Gastrocnemius medialis (tissue), 4 donors: Measurements from ENCODE around the gene DHRSX. TPM values are rescaled to one million over a fixed set of nuclear protein-coding genes. Genes with fewer than 3 reads are reported as not detected.

Source experiments
- ATAC-seq, 2 donors: fragments of 150-250 bp; one replicate each; pipeline ENCODE4 v1.9.1; 2016
- DNase-seq, 2 donors: peaks; one replicate each; pipeline ENCODE4 v3.0.0-alpha.2; 2019
- H3K27ac ChIP-seq, 4 donors: fragments of 200-600 bp; sonication (generic); 1 replicate in 1 of 4; 2 replicates in 3 of 4; pipeline ENCODE4 v1.5.1; 2016 to 2018; ENCODE audit warnings: mild to moderate bottlenecking in 2 of 4, moderate library complexity in 1 of 4
- H3K27me3 ChIP-seq, 3 donors: fragments of 200-600 bp; sonication (generic) in 2 of 3; 1 replicate in 1 of 3; 2 replicates in 2 of 3; pipeline versions ENCODE4 v1.5.1 to v1.6.0; 2016 to 2019; ENCODE audit warnings: mild to moderate bottlenecking in 1 of 3, moderate library complexity in 1 of 3
- H3K36me3 ChIP-seq, 2 donors: fragments of 200-600 bp; sonication (generic) in 1 of 2; one replicate each; pipeline ENCODE4 v1.5.1; 2017 to 2018
- H3K4me1 ChIP-seq, 2 donors: fragments of 200-600 bp; sonication (generic) in 1 of 2; one replicate each; pipeline ENCODE4 v1.5.1; 2016 to 2017; ENCODE audit warnings: mild to moderate bottlenecking in 2 of 2
- H3K4me3 ChIP-seq, 4 donors: fragments of 200-600 bp; sonication (generic) in 3 of 4; 1 replicate in 1 of 4; 2 replicates in 3 of 4; pipeline ENCODE4 v1.5.1; 2016 to 2019; ENCODE audit warnings: mild to moderate bottlenecking in 2 of 4
- H3K9me3 ChIP-seq, 3 donors: fragments of 200-600 bp; sonication (generic) in 2 of 3; 1 replicate in 1 of 3; 2 replicates in 2 of 3; pipeline ENCODE4 v1.5.1; 2016 to 2019
- POLR2A ChIP-seq, 2 donors: fragments of 450-650 bp; IDR thresholded peaks; one replicate each; pipeline ENCODE4 v1.6.1; 2017; ENCODE audit warnings: antibody characterized with exemption in 2 of 2, mild to moderate bottlenecking in 2 of 2, moderate library complexity in 2 of 2
- in situ Hi-C, 4 donors: fragments of 200-750 bp; cut with MboI; loops; one replicate each; pipeline versions ENCODE4 v1.15.0 to v1.8.0; 2017; ENCODE audit warnings: low sequenced_read_pairs in 4 of 4
- intact Hi-C: fragments of 100-400 bp; cut with DNase I; formaldehyde crosslinking; loops from one replicate; pipeline ENCODE4 v1.15.1; 2023; ENCODE audit warnings: low total_unique reads
- total RNA-seq, 4 donors: library from RNA; depleted of rRNA; stranded (reverse); fragments of >200 nt; gene quantifications; one replicate each; pipeline versions ENCODE4 v1.1.0 to v1.2.3, GENCODE V29; 2016
- TF ChIP-seq, protein P1 (sequence below), 5 experiments: fragments of 450-650 bp in 3 of 5; fragments of 200-600 bp in 2 of 5; sonication (generic) in 2 of 5; IDR thresholded peaks in 4 of 5; conservative IDR thresholded peaks in 1 of 5; 1 replicate in 4 of 5; 2 replicates in 1 of 5; pipeline ENCODE4 v1.5.1; 2016 to 2019; ENCODE audit warnings: antibody characterized with exemption in 5 of 5, mild to moderate bottlenecking in 3 of 5, moderate library complexity in 3 of 5

Gene DHRSX
- total RNA-seq, 4 donors from 2014 or later = 9.8 to 31.1 (median 13.6) TPM

DNA sequence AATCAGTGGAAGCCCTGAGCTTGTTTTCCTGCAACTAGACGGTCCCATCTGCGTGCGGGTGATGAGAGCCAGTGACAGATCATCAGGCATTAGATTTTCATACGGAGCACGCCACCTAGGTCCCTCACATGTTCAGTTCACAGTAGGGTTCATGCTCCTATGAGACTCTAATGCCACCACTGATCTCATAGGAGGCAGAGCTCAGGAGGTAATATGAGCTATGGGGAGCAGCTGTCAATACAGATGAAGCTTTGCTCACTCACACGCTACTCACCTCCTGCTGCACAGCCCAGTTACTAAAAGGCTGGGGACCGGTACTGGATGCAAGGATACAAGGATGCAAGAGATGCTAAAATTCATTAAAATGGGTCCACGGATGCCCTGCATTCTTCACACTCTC lies 61.2 kb downstream of the DHRSX start:
- Histone ChIP-seq H3K27ac (no peak overlapping the region), H3K4me1 (no peaks in the 10 kb centered on the region), H3K36me3 (no peaks in the 10 kb centered on the region), H3K9me3 (no peaks in the 10 kb centered on the region), H3K4me3 (no peak overlapping the region), H3K27me3 (no peaks in the 10 kb centered on the region)
- intact Hi-C loops = no loop called here
- in situ Hi-C loops = loop anchor here in 1 of 4 donors (10.0 kb wide), 1 partner anchor 55 kb away; no protein-coding TSS in a partner anchor
- DNase-seq = no peak
- TF ChIP-seq, protein P1, sequence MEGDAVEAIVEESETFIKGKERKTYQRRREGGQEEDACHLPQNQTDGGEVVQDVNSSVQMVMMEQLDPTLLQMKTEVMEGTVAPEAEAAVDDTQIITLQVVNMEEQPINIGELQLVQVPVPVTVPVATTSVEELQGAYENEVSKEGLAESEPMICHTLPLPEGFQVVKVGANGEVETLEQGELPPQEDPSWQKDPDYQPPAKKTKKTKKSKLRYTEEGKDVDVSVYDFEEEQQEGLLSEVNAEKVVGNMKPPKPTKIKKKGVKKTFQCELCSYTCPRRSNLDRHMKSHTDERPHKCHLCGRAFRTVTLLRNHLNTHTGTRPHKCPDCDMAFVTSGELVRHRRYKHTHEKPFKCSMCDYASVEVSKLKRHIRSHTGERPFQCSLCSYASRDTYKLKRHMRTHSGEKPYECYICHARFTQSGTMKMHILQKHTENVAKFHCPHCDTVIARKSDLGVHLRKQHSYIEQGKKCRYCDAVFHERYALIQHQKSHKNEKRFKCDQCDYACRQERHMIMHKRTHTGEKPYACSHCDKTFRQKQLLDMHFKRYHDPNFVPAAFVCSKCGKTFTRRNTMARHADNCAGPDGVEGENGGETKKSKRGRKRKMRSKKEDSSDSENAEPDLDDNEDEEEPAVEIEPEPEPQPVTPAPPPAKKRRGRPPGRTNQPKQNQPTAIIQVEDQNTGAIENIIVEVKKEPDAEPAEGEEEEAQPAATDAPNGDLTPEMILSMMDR (IDR thresholded peaks at IDR 0.05 in 4 of 5, conservative IDR thresholded peaks at IDR 0.05 in 1 of 5) = no peak
- TF ChIP-seq POLR2A (IDR thresholded peaks at IDR 0.05) = no peak
- no peak for ATAC-seq

DNA sequence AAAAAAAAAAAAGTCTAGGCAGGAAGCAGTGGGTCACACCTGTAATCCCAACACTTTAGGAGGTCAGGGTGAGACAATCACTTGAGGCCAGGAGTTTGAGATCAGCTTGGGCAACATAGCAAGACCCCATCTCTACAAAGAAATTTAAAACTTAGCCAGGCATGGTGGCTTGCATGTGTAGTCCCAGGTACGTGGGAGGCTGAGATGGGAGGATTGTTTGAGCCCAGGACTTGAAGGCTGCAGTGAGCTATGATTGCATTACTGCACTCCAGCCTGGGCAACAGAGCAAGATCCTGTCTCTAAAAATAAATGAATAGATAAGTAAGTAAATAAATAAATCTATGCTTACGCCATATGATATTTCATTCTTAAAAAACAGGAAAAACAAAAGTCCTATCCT lies 65.3 kb downstream of the DHRSX start:
- no peaks in the 10 kb centered on the region for H3K36me3 ChIP-seq
- H3K9me3 ChIP-seq = no peaks in the 10 kb centered on the region
- intact Hi-C loops (no loop called here), in situ Hi-C loops (no loop called here)
- peaks cover 0 to 6% of the 10 kb centered on the region in 2 donors for H3K4me1 ChIP-seq
- H3K27me3 ChIP-seq = no peaks in the 10 kb centered on the region
- no peak for TF ChIP-seq POLR2A (IDR thresholded peaks at IDR 0.05)
- TF ChIP-seq, protein P1 (IDR thresholded peaks at IDR 0.05 in 4 of 5, conservative IDR thresholded peaks at IDR 0.05 in 1 of 5) = no peak
- ATAC-seq = no peak
- no peak for DNase-seq
- no peak overlapping the region for H3K4me3 ChIP-seq
- no peak overlapping the region for H3K27ac ChIP-seq

DNA sequence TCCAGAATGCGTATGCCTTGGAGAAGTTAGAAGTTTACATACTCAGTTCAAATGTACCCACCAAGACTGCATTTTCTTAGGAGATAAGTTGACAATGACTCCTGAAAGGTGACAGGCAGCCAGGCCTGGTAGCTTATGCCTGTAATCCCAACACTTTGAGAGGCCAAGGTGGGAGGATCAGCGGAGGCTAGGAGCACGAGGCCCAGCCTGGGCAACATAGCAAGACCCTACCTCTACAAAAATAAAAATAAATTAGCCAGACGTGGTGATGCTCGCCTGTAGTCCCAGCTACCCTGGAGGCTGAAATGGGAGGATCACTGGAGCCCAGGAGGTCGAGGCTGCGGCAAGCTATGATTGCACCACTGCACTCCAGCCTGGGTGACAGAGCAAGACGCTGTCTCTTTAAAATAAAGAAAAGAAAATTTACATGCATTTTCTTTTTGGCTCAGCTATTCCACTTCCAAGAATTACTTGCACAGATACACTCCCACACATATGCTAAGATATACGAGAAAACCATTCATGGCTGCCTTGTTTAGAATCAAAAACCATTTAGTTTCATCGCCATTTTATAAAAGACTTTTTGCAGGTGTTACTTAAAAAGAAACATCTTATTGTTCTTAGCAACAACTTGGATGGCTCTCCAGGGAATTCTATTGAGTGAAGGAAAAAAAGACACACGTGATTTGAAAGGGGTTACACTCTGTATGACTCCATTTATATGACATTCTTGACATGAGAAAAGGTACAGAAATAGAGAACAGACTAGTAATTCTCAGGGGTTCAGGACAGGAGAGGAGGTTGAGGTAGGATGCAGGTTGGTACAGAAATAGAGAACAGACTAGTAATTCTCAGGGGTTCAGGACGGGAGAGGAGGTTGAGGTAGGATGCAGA lies 66.3 kb downstream of the DHRSX start:
- intact Hi-C loops (no loop called here), in situ Hi-C loops (no loop called here)
- H3K27me3 ChIP-seq = no peaks in the 10 kb centered on the region
- DNase-seq (no peak), ATAC-seq (no peak)
- no peak overlapping the region for H3K27ac ChIP-seq
- H3K36me3 ChIP-seq = no peaks in the 10 kb centered on the region
- H3K9me3 ChIP-seq = no peaks in the 10 kb centered on the region
- no peak overlapping the region for H3K4me3 ChIP-seq
- peaks cover 0 to 6% of the 10 kb centered on the region in 2 donors for H3K4me1 ChIP-seq
- TF ChIP-seq, protein P1 (IDR thresholded peaks at IDR 0.05 in 4 of 5, conservative IDR thresholded peaks at IDR 0.05 in 1 of 5) = no peak
- no peak for TF ChIP-seq POLR2A (IDR thresholded peaks at IDR 0.05)

DNA sequence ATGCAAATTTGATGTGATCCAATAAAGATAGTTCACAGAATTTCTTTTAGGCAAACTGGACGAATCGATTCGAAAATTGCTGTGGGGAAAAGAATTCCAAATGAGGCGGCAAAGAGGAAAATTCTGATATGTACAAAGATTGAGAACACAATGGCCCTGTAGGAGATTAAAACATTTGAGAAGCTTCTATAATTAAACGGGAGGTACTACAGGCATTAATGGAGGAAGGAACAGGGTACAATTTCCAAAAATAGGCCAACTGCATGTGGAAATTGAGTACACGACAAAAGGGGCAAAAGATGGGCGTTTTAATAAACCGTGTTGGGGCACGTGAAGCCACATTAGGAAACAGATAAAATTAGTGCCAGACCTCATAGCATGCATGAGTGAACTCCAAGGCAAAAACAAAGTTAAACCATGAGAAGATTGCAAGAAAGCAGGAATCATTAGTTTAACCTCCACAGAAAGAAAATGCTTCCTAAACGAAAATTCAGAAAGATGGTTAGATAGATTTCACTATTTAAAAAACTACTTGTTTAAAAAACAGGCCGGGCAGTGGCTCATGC lies 68.4 kb downstream of the DHRSX start:
- intact Hi-C loops (no loop called here), in situ Hi-C loops (no loop called here)
- no peak overlapping the region for H3K4me3 ChIP-seq
- peaks cover 0 to 6% of the 10 kb centered on the region in 2 donors for H3K4me1 ChIP-seq
- no peaks in the 10 kb centered on the region for H3K27me3 ChIP-seq
- no peak for ATAC-seq
- no peak for DNase-seq
- no peaks in the 10 kb centered on the region for H3K9me3 ChIP-seq
- H3K27ac ChIP-seq = no peak overlapping the region
- H3K36me3 ChIP-seq = no peaks in the 10 kb centered on the region
- TF ChIP-seq POLR2A (IDR thresholded peaks at IDR 0.05) = no peak
- TF ChIP-seq, protein P1 (IDR thresholded peaks at IDR 0.05 in 4 of 5, conservative IDR thresholded peaks at IDR 0.05 in 1 of 5) = no peak
